G401 (cell line): ENCODE measurements around the gene NUDCD3. TPM values are rescaled to one million over a fixed set of nuclear protein-coding genes. Genes with fewer than 3 reads are reported as not detected.

Experiments used
- DNase-seq: peaks from one replicate; pipeline ENCODE4 v3.0.0-alpha.2; 2015; ENCODE audit warnings: low spot score
- in situ Hi-C: cut with HindIII; loops from 2 replicates; pipeline ENCODE4 v1.10.0; 2016; ENCODE audit warnings: low sequenced_read_pairs, mixed read lengths
- total RNA-seq: library from RNA; depleted of rRNA; stranded (reverse); fragments of >200 nt; shearing (Covaris generic); gene quantifications from 2 replicates; pipeline ENCODE4 v1.2.3, GENCODE V29; 2014

The NUDCD3 gene
- total RNA-seq, 1 experiment from 2014 or later: 17.3 TPM

- peak; percentile 11 for DNase-seq
- in situ Hi-C loops: no loop called here
Observed at GRCh38 chr7:44486693-44487092, 3.8 kb downstream of the NUDCD3 start.

GRCh38 chr7:44486001-44486400, 4.5 kb downstream of the NUDCD3 start:
- in situ Hi-C loops: no loop called here

GRCh38 chr7:44484482-44485313, 5.8 kb downstream of the NUDCD3 start:
- DNase-seq: no peak
- in situ Hi-C loops: no loop called here

More at GRCh38 chr7:44486001-44486400, 4.5 kb downstream of the NUDCD3 start:
- DNase-seq: no peak

- in situ Hi-C loops: no loop called here
Observed at GRCh38 chr7:44482502-44483485, 7.7 kb downstream of the NUDCD3 start.

GRCh38 chr7:44477938-44478337, 12.5 kb downstream of the NUDCD3 start:
- no peak for DNase-seq
- in situ Hi-C loops: no loop called here

More at GRCh38 chr7:44482502-44483485, 7.7 kb downstream of the NUDCD3 start:
- no peak for DNase-seq

- in situ Hi-C loops: no loop called here
Observed at GRCh38 chr7:44477063-44477830, 13.2 kb downstream of the NUDCD3 start.

GRCh38 chr7:44476313-44476712, 14.1 kb downstream of the NUDCD3 start:
- no peak for DNase-seq
- in situ Hi-C loops: no loop called here

More at GRCh38 chr7:44477063-44477830, 13.2 kb downstream of the NUDCD3 start:
- peak; percentile 82 for DNase-seq

GRCh38 chr7:44473295-44473694, 17.2 kb downstream of the NUDCD3 start:
- in situ Hi-C loops: no loop called here
- DNase-seq: no peak

GRCh38 chr7:44472843-44473242, 17.6 kb downstream of the NUDCD3 start:
- no peak for DNase-seq
- in situ Hi-C loops: no loop called here

GRCh38 chr7:44471850-44472249, 18.6 kb downstream of the NUDCD3 start:
- DNase-seq: no peak
- in situ Hi-C loops: no loop called here

- DNase-seq: no peak
- in situ Hi-C loops: no loop called here
Observed at GRCh38 chr7:44471436-44471835, 19.0 kb downstream of the NUDCD3 start.

- DNase-seq: no peak
- in situ Hi-C loops: no loop called here
Observed at GRCh38 chr7:44470628-44471245, 19.7 kb downstream of the NUDCD3 start.

GRCh38 chr7:44470135-44470479, 20.4 kb downstream of the NUDCD3 start:
- in situ Hi-C loops: no loop called here
- DNase-seq: no peak

GRCh38 chr7:44469461-44470134, 20.9 kb downstream of the NUDCD3 start:
- DNase-seq: no peak
- in situ Hi-C loops: no loop called here

GRCh38 chr7:44467217-44467548, 23.3 kb downstream of the NUDCD3 start:
- in situ Hi-C loops: no loop called here
- DNase-seq: no peak

GRCh38 chr7:44466300-44467216, 23.9 kb downstream of the NUDCD3 start:
- in situ Hi-C loops: no loop called here
- DNase-seq: no peak

GRCh38 chr7:44465490-44465889, 25.0 kb downstream of the NUDCD3 start:
- DNase-seq: no peak
- in situ Hi-C loops: no loop called here
